Inferior parietal cortex (tissue), 1 donor: ENCODE measurements around the gene SEL1L3.

Experiments used
- DNase-seq: peaks from one replicate; pipeline ENCODE4 v3.0.0-alpha.2; 2016; ENCODE audit errors: extremely low spot score

Gene SEL1L3

GRCh38 chr4:25817059-25817681, 45.6 kb downstream of the SEL1L3 start:
- DNase-seq: peak; percentile 45

- no peak for DNase-seq
These were observed 46.2 kb downstream of the SEL1L3 start for GRCh38 chr4:25816591-25817058.

- DNase-seq: no peak
These were observed 47.2 kb downstream of the SEL1L3 start for GRCh38 chr4:25815586-25815985.

DNA sequence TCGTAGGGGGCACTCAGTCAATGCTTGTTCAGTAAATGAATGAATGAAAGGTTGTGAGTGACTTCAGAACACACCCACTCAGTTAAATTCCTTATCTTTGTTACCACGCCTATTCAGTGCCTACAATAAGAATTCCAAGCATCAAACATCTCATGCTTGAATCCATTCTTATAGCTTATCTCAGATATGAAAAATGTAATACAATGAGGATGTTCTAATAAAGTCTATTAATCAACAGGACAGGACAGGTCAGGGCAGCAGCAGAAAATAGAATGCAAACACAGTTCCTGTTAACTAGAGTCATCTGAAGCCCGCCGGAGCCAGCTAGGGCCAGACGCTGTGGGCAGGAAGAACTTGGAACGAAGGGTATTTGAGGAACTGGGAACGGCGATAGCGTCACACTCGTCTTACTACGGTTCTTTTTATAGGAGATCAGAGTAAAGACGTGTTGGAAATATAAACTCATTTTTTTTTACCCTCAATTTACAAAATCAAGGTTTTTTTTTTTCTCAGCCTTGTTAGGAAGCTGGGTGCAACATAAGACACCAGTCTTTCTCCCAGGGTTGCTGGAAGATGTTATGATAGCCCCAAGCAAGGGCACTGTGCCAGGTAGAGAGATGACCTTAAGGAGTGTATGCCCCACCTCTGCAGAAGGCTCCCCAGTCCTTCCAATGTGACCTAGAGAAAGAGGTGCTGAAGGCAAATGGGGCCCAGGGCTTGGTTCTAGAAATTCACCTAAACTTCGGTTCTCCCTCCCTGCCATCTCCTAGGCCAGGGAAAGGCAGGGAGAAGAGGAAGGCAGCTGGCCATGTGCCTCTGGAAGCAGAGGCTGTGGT, 48.3 kb downstream of the SEL1L3 start:
- no peak for DNase-seq

GRCh38 chr4:25813448-25814106, 49.2 kb downstream of the SEL1L3 start:
- DNase-seq: no peak

DNA sequence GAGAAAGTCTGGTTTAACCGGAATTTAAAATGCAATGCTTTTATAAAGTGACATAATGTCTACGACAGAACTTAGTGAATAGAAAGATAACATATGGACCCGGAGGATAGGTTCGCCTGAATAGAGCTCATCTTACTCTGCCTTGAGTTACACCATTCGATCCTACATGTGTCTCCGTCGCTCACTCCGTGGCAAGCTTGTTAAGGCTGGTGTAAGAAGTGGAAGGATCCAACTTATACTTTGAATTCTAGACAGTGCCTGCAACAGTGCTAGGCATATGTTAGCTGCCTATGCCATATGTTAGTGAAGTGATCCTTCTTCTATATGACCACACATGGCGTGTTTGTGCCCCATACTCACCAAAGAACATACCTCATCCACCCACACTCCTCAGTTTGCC, 50.9 kb downstream of the SEL1L3 start:
- no peak for DNase-seq

GRCh38 chr4:25811374-25811690, 51.5 kb downstream of the SEL1L3 start:
- DNase-seq: no peak

DNA sequence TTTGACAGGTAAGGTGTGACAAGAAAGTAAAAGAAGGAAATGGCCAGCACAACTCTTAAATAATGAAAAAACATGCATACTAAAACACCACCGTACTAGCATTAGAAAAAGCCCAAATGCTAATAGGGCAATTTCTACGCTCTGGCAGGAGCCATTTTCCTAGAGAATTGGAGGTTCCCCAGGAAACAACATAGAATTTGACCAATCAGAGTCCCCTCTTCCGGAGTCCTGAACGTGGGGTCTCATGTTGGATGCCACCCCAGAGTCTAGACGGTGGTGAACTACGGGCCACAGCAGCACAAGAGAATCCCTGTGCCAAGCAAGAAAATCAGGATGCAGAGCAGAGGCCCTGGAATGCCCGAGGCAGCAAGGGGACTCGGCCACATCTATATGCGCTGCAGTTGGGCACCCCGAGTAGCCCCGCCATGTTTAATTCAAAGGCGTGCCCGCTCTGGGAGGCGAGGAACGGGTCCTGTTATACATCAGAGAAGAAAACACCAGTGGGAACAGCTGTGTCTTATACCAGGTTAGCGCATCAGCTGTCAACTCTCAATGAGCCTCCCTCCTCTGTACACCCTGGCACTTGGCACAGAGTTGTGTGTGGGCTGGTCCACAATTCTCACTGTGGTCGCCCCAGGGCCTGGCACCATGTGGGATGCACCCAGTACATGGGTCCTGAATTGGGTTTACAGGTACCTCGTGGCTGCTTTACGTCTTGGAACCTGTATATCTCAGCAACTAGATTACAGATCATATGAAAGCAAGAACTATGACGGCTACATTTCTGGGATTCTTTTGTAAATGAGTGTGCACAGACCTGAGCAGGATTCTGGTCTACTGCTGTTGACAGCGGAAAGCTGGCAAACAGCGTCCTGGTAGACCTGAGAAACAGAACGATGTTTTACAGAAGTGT, 52.1 kb downstream of the SEL1L3 start:
- DNase-seq: no peak

DNA sequence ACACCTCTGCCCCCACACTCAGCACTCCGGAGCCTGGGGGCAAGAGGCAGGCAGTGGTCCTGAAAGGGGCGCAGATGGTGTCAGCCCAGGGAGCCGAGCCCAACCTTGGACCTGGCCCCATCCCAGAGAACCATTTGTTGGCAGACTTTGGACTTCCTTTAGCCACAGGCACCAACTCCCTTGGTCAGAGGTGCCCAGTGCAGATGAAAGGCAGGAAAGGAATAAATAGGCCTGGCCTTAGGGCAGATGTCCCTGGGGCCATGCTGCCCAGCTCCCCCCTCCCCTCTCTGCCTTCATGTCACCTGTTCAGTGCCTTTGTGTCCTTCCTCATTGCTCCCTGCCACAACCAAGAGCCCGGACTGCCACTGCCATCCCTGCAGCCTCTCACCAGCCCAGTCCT, 52.8 kb downstream of the SEL1L3 start:
- no peak for DNase-seq

GRCh38 chr4:25807102-25807728, 55.6 kb downstream of the SEL1L3 start:
- DNase-seq: no peak

GRCh38 chr4:25805255-25805860, 57.4 kb downstream of the SEL1L3 start:
- DNase-seq: no peak

DNA sequence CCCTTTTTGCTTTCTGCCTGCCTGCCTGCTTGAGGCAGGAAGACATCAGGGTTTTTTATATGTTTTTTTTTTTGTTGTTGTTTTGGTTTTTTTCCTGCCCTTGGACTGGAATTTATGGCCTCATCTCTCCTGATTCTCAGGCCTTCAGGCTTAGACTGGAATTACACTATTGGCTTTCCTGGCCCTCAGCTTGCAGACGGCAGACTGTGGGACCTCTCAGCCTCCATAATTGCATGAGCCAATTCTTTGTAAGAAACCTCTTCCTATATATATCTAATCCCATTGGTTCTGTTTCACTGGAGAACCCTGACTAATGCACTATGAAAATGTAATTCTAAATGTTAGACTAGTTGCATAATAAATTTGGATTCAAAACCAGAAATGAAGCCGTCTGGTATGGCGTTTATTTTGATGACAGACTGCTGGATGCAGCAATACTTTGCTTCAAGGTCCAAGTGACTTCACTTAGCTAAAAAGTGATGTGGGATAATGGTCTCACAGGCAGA, 59.0 kb downstream of the SEL1L3 start:
- no peak for DNase-seq

DNA sequence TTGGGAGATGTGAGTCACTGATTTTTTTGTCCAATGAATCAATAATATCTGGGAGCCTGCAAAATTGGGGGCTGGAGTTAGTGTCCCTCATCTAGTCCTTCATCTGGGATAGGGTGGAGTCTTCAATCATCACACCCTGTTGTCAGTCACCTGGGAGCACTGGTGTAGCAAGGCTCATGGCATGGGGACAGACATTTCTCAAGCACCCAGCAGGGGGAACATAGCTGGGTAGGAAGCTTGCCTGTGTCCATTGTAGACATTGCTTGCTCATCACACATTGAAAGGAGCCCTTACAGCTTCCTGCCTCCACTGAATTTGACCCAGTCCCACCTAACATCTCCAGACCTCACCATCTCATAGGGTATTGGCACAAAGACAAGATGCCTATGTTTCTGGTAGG, 61.2 kb downstream of the SEL1L3 start:
- no peak for DNase-seq

- no peak for DNase-seq
These were observed 62.5 kb downstream of the SEL1L3 start for GRCh38 chr4:25800245-25800644.

DNA sequence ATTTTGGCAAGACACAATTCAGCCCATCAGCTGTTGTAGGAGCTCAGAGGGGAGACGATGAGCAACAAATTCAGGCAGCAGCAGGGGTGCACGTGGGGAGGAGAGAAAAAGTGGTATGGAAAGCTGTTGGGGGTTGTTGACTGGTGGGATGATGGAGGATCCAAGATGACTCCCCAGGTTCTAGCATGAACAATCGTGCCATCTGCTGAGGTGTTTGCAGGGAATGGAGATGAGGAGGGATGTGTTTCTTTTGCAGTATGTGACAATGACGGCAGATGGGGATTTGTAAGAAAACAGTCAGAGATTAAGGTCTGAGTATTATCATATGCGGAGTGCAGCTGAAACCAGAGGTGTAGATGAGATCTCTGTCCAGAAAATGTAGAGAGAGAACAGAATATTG, 63.3 kb downstream of the SEL1L3 start:
- no peak for DNase-seq

DNA sequence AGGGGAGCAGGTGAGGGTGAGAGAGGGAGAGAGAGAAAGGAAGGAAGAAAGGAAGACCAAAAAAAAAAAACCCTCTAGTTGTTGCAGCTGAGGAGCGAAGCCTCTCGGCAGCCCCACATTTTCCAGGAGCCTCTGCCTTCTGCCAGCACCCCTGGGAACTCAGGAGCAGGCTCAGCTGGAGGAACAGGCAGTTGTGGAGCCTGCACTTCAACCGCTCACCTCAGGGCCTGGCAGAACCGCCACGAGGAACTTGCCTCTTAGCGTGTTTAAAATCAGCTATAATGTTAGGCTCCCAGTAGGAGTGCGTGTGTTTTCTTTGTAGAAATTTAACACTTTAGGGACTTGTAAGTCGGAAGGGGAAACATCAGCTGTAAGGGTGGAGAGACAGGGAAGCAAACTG, 65.7 kb downstream of the SEL1L3 start:
- no peak for DNase-seq

GRCh38 chr4:25795566-25796454, 67.0 kb downstream of the SEL1L3 start:
- DNase-seq: no peak

GRCh38 chr4:25795091-25795490, 67.7 kb downstream of the SEL1L3 start:
- DNase-seq: no peak

DNA sequence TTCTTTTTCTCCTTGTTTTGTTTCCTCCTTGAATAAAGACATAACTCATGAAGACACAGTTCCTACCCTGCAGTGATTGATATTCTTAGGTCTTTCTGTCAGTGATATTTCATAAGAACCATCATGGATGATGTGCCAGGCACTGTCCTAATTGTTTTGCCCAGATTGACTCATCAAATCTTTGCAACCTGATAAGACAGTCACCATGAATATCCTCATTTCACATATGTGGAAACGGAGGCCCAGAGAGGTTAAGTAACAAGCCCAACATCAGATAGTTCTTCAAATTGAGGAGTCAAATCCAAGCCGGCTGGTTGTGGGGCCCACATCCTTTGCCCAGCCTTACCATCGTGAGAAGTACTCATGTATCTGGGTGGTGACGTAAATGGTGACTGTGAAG, 69.9 kb downstream of the SEL1L3 start:
- no peak for DNase-seq
